ENCODE results near the gene TRIM54. TPM values are rescaled to one million over a fixed set of nuclear protein-coding genes. Genes with fewer than 3 reads are reported as not detected.
A peak's percentile ranks its signal among the peaks of the same experiment; 100 is the strongest.

Gene TRIM54
- total RNA-seq = not detected

DNA sequence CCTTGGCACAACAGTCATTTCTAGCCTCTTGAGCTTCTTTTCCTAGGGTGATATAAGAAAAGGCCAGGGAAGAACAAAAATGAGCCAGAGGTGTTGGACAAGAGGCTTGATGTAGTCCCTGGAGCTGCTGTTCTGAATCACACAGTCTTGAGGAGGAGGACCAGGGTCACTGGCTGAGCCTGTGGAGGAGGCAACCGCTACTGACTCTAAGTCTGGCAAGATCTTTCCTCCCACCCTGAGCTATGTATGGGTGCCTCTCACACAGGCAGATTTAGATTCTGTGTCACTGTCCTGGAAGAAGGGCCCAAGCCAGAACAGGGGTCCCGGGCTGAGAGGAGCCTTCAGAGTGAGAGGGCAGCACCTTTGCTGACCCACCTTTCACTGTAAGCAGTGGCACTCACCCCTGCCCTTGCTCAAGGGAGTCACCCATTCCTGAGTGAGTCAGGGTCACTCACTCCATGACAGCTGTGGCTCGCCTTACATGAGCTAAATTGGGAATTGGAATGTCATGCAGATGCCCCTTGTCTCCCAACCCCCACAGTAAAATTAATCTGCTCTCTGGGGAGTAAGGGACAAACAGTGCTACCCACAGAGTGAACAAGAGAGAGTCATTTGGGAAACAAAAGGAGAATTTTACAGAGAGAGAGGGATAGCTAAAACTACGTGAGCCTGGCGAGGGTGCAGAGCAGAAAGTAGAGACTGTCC, at the start of gene TRIM54:
Gene TRIM54 (plus strand): TSS at position 575 of the 705 bp plus-strand sequence. CDS start 303 bp downstream, outside the sequence.
- Mint-ChIP-seq H3K27me3 (peaks cover 24% of the 10 kb centered on the region), H3K36me3 (ENCODE audit: low read depth) (no peaks in the 10 kb centered on the region), H3K4me3 (no peak within 1 kb of the TSS), H3K27ac (no peak within 1 kb of the TSS), H3K9me3 (no peaks in the 10 kb centered on the region), H3K4me1 (peaks cover 6% of the 10 kb centered on the region)
- DNase-seq = no peak
- ChIA-PET CTCF (interaction anchor here (0.7 to 1.7 kb wide), 4 partner anchors 19 to 320 kb away, joined by 3 to 4 read pairs (median 4); partner anchors contain the start of gene SLC30A3), POLR2A (no interaction called here)

DNA sequence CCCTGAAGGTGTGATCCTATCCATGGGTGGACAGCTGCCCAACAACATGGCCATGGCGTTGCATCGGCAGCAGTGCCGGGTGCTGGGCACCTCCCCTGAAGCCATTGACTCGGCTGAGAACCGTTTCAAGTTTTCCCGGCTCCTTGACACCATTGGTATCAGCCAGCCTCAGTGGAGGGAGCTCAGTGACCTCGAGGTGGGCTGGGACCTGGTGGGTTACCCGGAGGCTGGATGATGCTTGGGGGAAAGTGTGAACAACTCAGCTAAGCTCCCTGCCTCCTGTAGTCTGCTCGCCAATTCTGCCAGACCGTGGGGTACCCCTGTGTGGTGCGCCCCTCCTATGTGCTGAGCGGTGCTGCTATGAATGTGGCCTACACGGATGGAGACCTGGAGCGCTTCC, 48.9 kb upstream of the TRIM54 start:
- H3K27ac Mint-ChIP-seq = no peak overlapping the region
- POLR2A ChIA-PET = interaction anchor here (0.6 kb wide), 1 partner anchor 180 kb away, joined by 12 read pairs; no protein-coding TSS in a partner anchor
- no peaks in the 10 kb centered on the region for H3K4me1 Mint-ChIP-seq
- no peaks in the 10 kb centered on the region for H3K9me3 Mint-ChIP-seq
- H3K27me3 Mint-ChIP-seq = no peaks in the 10 kb centered on the region
- no peak overlapping the region for H3K4me3 Mint-ChIP-seq
- CTCF ChIA-PET = interaction anchor here (1.0 to 2.3 kb wide), 3 partner anchors 10 to 34 kb away, joined by 3 to 12 read pairs (median 3); no protein-coding TSS in a partner anchor
- DNase-seq = no peak
- peaks cover 49% of the 10 kb centered on the region for H3K36me3 Mint-ChIP-seq (ENCODE audit: low read depth)

- Mint-ChIP-seq H3K27ac (no peak overlapping the region), H3K4me1 (no peaks in the 10 kb centered on the region), H3K36me3 (ENCODE audit: low read depth) (peaks cover 60% of the 10 kb centered on the region), H3K27me3 (no peaks in the 10 kb centered on the region), H3K9me3 (no peaks in the 10 kb centered on the region), H3K4me3 (no peak overlapping the region)
- no peak for DNase-seq
- CTCF ChIA-PET = interaction anchor here (0.6 to 2.1 kb wide), 3 partner anchors 10 to 89 kb away, joined by 3 to 8 read pairs (median 4); no protein-coding TSS in a partner anchor
- POLR2A ChIA-PET = no interaction called here
Measured at GRCh38 chr2:27236136-27236535, 46.1 kb upstream of the TRIM54 start.

DNA sequence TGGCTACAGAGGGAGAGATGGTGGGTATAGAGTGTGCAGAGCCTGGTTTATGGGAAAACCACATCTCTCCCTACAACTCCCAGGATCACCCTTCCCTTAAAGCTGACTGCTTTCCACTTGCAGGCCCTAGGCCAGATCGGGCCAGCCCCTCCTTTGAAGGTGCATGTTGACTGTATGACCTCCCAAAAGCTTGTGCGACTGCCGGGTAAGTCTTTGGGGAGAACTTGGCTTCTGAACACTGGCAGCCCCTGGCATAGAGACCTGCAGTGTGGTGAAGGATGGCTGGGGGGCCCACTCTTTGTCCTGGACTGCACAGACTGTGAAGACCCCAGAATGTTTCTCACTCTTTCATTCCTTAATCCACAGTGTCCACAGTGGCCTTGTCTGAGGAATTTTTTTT, 45.6 kb upstream of the TRIM54 start:
- Mint-ChIP-seq H3K4me1 (peaks cover 1% of the 10 kb centered on the region), H3K27me3 (no peaks in the 10 kb centered on the region), H3K36me3 (ENCODE audit: low read depth) (peaks cover 55% of the 10 kb centered on the region), H3K4me3 (no peak overlapping the region), H3K27ac (no peak overlapping the region), H3K9me3 (no peaks in the 10 kb centered on the region)
- POLR2A ChIA-PET = no interaction called here
- no peak for DNase-seq
- CTCF ChIA-PET = interaction anchor here (2.1 kb wide), 1 partner anchor 43 kb away, joined by 8 read pairs; no protein-coding TSS in a partner anchor

GRCh38 chr2:27237341-27237945, 44.8 kb upstream of the TRIM54 start:
- no peak overlapping the region for H3K4me3 Mint-ChIP-seq
- peaks cover 9% of the 10 kb centered on the region for H3K4me1 Mint-ChIP-seq
- ChIA-PET CTCF (no interaction called here), POLR2A (no interaction called here)
- DNase-seq = no peak
- H3K36me3 Mint-ChIP-seq (ENCODE audit: low read depth) = peaks cover 58% of the 10 kb centered on the region
- no peak overlapping the region for H3K27ac Mint-ChIP-seq
- no peaks in the 10 kb centered on the region for H3K9me3 Mint-ChIP-seq
- no peaks in the 10 kb centered on the region for H3K27me3 Mint-ChIP-seq

DNA sequence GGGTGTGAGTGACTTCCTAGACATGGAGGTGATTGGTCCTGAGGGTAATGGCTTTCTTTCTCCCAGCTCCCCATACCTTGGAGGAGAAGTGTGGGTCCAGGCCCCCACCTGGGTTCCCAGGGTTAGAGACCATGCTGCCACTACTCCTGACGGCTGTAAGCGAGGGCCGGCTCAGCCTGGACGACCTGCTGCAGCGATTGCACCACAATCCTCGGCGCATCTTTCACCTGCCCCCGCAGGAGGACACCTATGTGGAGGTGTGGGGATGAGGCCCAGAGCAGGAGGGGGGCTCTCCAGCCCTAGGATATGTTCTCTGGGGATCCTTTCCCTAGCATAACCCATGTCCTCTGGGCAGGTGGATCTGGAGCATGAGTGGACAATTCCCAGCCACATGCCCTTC, 43.3 kb upstream of the TRIM54 start:
- no peak overlapping the region for H3K27ac Mint-ChIP-seq
- peaks cover 56% of the 10 kb centered on the region for H3K36me3 Mint-ChIP-seq (ENCODE audit: low read depth)
- H3K27me3 Mint-ChIP-seq = no peaks in the 10 kb centered on the region
- POLR2A ChIA-PET = no interaction called here
- H3K4me1 Mint-ChIP-seq = peaks cover 12% of the 10 kb centered on the region
- no peak for DNase-seq
- CTCF ChIA-PET = no interaction called here
- no peaks in the 10 kb centered on the region for H3K9me3 Mint-ChIP-seq
- no peak overlapping the region for H3K4me3 Mint-ChIP-seq

DNA sequence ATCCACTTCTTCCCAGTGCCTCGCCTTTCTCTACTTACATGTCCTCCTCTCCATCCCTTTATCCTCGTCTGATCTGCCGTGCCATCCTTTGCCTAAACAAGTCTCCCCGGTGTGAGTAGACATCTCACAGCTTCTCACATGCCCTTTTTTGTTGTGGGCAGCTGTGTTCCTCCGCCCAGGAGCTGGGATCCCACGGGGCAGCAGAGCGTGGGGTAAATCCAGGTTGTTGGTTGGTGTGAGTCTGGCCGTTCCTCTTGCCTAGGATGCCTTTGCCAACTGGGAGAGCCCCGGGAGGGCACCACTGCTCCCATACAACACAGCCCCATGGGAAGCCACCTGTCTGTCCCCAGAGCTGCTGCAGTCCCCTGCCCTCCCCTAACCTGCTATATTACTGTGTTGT, 41.8 kb upstream of the TRIM54 start:
- H3K4me3 Mint-ChIP-seq = no peak overlapping the region
- H3K4me1 Mint-ChIP-seq = peaks cover 12% of the 10 kb centered on the region
- H3K27ac Mint-ChIP-seq = no peak overlapping the region
- DNase-seq = no peak
- H3K9me3 Mint-ChIP-seq = no peaks in the 10 kb centered on the region
- no peaks in the 10 kb centered on the region for H3K27me3 Mint-ChIP-seq
- CTCF ChIA-PET = interaction anchor here (0.8 kb wide), 1 partner anchor 173 kb away, joined by 3 read pairs; no protein-coding TSS in a partner anchor
- POLR2A ChIA-PET = no interaction called here
- H3K36me3 Mint-ChIP-seq (ENCODE audit: low read depth) = peaks cover 46% of the 10 kb centered on the region

DNA sequence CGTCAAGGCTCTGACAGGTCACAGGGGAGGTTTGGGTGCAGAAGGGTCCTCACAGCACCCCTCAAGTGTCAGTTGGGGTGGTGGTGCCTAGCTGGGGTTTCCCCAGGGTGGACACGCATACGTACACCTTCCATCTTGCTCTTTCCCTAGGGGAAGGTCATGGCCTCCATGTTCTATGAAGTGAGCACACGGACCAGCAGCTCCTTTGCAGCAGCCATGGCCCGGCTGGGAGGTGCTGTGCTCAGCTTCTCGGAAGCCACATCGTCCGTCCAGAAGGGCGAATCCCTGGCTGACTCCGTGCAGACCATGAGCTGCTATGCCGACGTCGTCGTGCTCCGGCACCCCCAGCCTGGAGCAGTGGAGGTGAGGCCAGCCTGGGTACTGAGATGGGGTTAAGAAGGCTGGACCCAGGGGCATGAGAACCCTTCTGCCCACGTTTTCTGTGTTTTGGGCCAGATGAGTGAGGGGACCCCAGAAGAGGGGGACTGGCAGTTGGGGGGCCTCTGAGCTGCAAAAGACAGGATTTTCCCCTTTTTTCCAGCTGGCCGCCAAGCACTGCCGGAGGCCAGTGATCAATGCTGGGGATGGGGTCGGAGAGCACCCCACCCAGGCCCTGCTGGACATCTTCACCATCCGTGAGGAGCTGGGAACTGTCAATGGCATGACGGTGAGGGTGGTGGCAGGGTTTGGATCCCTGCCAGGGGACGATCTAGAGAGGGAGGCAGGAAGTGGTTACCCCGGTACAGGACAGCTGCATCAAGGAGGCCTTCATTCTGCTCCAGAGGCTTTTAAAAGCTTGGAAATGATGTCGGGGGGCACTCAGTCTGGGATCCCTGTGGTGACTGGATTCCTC, 40.2 kb upstream of the TRIM54 start:
- Mint-ChIP-seq H3K27me3 (no peaks in the 10 kb centered on the region), H3K4me3 (no peak overlapping the region), H3K27ac (peak overlapping the region; percentile 41), H3K9me3 (no peaks in the 10 kb centered on the region), H3K4me1 (peaks cover 12% of the 10 kb centered on the region), H3K36me3 (ENCODE audit: low read depth) (peaks cover 41% of the 10 kb centered on the region)
- ChIA-PET POLR2A (no interaction called here), CTCF (interaction anchor here (0.6 to 1.0 kb wide), 2 partner anchors 38 to 195 kb away, joined by 3 read pairs; no protein-coding TSS in a partner anchor)
- DNase-seq = no peak

- Mint-ChIP-seq H3K27me3 (no peaks in the 10 kb centered on the region), H3K9me3 (no peaks in the 10 kb centered on the region), H3K4me1 (peaks cover 12% of the 10 kb centered on the region), H3K36me3 (ENCODE audit: low read depth) (peaks cover 36% of the 10 kb centered on the region), H3K27ac (no peak overlapping the region), H3K4me3 (no peak overlapping the region)
- CTCF ChIA-PET = no interaction called here
- POLR2A ChIA-PET = no interaction called here
- no peak for DNase-seq
Measured at GRCh38 chr2:27242614-27242951, 39.6 kb upstream of the TRIM54 start.

- Mint-ChIP-seq H3K36me3 (ENCODE audit: low read depth) (peaks cover 31% of the 10 kb centered on the region), H3K4me1 (peaks cover 12% of the 10 kb centered on the region), H3K27me3 (peaks cover 4% of the 10 kb centered on the region), H3K27ac (no peak overlapping the region), H3K4me3 (no peak overlapping the region), H3K9me3 (no peaks in the 10 kb centered on the region)
- CTCF ChIA-PET = interaction anchor here (0.9 to 1.1 kb wide), 2 partner anchors 9 to 17 kb away, joined by 3 read pairs; no protein-coding TSS in a partner anchor
- POLR2A ChIA-PET = no interaction called here
- DNase-seq = no peak
Measured at GRCh38 chr2:27243391-27244130, 38.7 kb upstream of the TRIM54 start.

DNA sequence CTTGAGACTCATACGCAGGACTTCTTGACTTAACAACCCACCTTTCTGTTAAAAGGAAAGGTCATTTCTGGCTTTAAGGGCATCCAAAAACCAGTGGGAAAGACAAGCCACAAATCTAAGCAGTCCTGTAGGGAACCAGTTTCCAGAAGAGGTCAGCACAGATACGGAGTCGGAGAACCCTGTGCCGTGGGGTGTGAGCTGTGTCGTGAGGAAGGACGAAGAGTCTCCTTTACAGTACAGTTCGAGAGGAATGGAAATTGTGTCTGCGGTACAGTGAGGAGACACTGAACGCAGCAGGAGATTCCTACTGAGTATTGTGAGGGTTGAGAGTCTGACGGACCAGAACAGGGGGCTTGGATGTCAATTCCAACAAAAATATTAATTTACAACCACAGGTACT, 37.1 kb upstream of the TRIM54 start:
- Mint-ChIP-seq H3K36me3 (ENCODE audit: low read depth) (peaks cover 23% of the 10 kb centered on the region), H3K4me3 (no peak overlapping the region), H3K4me1 (peaks cover 12% of the 10 kb centered on the region), H3K27me3 (peaks cover 4% of the 10 kb centered on the region), H3K27ac (no peak overlapping the region), H3K9me3 (no peaks in the 10 kb centered on the region)
- DNase-seq = no peak
- POLR2A ChIA-PET = no interaction called here
- CTCF ChIA-PET = no interaction called here

DNA sequence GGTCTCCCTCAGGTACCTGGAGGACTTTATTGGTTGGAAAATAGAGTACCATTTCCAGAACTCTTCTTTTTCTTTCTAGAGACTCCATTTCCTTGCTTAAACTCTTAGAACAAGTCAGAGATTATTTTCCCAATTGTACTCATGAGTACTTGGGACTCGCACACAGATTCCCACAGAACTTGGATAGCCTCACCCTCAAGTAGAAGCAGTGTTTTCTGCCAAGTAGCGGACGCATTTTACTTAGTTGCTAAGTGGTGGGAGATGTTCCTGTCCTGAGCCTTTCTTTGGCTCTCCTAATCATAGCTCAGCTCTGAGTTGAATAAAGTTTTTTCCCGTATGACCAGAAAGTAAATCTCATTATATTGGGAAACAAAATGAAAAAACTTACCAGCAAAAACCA, 36.6 kb upstream of the TRIM54 start:
- no peak overlapping the region for H3K27ac Mint-ChIP-seq
- peaks cover 4% of the 10 kb centered on the region for H3K27me3 Mint-ChIP-seq
- POLR2A ChIA-PET = no interaction called here
- peaks cover 18% of the 10 kb centered on the region for H3K36me3 Mint-ChIP-seq (ENCODE audit: low read depth)
- no peak overlapping the region for H3K4me3 Mint-ChIP-seq
- peaks cover 12% of the 10 kb centered on the region for H3K4me1 Mint-ChIP-seq
- no peak for DNase-seq
- CTCF ChIA-PET = no interaction called here
- H3K9me3 Mint-ChIP-seq = no peaks in the 10 kb centered on the region

Data from activated CD4-positive, alpha-beta T cell treated with anti-CD3 and anti-CD28 coated beads, Interleukin-2, amount 10 ng/mL, durations not matched to agents 7 days and 5 days (primary cell).